HG02642 (cell line): ENCODE results near the gene OPN1MW2.
"Not testable (repeated sequence)": the region's sequence is repeated elsewhere in the genome, so short reads cannot be mapped to it uniquely, and the experiment has no call there.

Experiments
- ATAC-seq: cut with Tn5 transposase; IDR thresholded peaks from one replicate; pipeline ENCODE4 v1.9.1; 2021; ENCODE audit warnings: mild to moderate bottlenecking; ENCODE audit not compliant: unreplicated experiment, poor library complexity

Gene OPN1MW2

DNA sequence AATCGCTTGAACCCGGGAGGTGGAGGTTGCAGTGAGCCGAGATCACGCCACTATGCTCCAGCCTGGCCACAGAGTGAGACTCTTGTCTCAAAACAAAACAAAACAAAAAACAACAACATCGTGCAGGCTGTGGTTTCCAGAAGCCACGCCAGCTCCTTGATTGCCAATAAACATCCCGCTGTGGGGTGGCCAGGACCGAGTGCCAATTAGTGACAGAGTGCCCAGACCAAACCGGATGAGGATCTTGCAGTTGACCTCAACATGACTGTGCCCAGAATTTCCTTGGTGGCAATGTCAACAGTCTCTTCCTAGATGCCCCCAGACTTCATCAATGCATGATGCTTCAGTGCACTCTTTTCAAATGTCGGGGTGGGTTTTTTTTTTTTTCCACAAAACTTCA is 39.2 kb downstream of the OPN1MW2 start:
- ATAC-seq = not testable (repeated sequence)

DNA sequence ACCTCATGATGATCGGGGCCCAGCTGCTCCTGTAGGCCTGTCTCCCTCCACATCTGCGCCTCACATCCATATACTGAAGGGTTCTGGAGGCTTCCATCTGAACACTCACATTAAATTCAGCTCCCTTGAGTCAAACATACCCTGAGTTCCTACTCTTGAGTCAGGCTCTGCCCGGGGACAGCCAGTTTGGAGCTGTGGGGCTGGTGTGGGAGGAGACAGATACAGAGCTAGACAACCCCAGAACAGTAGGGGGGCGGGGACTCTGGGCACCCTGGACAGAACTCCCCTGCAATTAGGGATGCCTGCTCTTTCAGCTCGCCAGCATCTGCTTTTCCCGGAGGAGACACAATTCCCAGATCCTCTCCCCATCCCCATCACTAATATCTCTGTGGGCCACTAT is 43.5 kb downstream of the OPN1MW2 start:
- not testable (repeated sequence) for ATAC-seq

DNA sequence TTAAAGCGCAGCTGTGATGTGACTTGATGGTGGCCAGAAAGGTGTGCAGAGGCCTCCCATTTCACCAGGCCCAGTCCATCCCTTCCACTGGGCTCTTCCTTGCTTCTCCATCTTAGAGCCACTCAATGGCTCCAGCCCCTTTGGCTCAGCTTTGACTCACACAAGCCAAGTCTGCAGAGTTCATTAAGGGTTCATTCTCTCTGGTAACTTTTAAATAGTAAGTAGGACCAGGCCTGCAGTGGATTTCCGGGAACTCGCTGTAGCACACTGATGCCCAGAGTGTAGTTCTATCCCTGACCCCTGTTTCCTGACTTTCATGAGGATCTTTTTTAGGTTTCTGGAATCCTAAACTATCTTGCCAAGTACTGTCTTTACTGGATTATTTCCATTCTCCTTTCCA is 49.7 kb downstream of the OPN1MW2 start:
- ATAC-seq = not testable (repeated sequence)
